H9 (cell line): ENCODE results near the gene ARHGAP25. TPM values are rescaled to one million over a fixed set of nuclear protein-coding genes. Genes with fewer than 3 reads are reported as not detected.

Source experiments
- DNase-seq: peaks from one replicate; pipeline ENCODE4 v3.0.0-alpha.2; 2017
- H2AFZ ChIP-seq: one replicate; pipeline ENCODE4 v1.6.1; 2013; ENCODE audit warnings: mild to moderate bottlenecking, low read length, control low read depth, moderate library complexity
- H2AK5ac ChIP-seq: 2 replicates; pipeline ENCODE4 v1.6.1; 2013; ENCODE audit warnings: low read length, control low read depth, mixed read lengths; ENCODE audit not compliant: insufficient read length
- H2BK120ac ChIP-seq: one replicate; pipeline ENCODE4 v1.6.1; 2013; ENCODE audit warnings: low read depth, mild to moderate bottlenecking, low read length, control low read depth, inconsistent platforms; ENCODE audit not compliant: poor library complexity, severe bottlenecking
- H2BK12ac ChIP-seq: 2 replicates; pipeline ENCODE4 v1.6.1; 2013; ENCODE audit warnings: low read length, control low read depth, mixed read lengths, low read depth; ENCODE audit not compliant: insufficient read length
- H2BK15ac ChIP-seq: 2 replicates; pipeline ENCODE4 v1.6.1; 2013; ENCODE audit warnings: low read depth, low read length, control low read depth
- H2BK20ac ChIP-seq: one replicate; pipeline ENCODE4 v1.6.1; 2013; ENCODE audit warnings: low read depth, mild to moderate bottlenecking, low read length, control low read depth, inconsistent platforms; ENCODE audit not compliant: poor library complexity, severe bottlenecking
- H2BK5ac ChIP-seq: 2 replicates; pipeline ENCODE4 v1.6.1; 2013; ENCODE audit warnings: low read length, control low read depth, mixed read lengths; ENCODE audit not compliant: insufficient read length
- H3K14ac ChIP-seq: 2 replicates; pipeline ENCODE4 v1.6.1; 2013; ENCODE audit warnings: low read length, control low read depth; ENCODE audit not compliant: insufficient read depth
- H3K18ac ChIP-seq: 2 replicates; pipeline ENCODE4 v1.6.1; 2013; ENCODE audit warnings: low read depth, mild to moderate bottlenecking, mixed read lengths, low read length, control low read depth; ENCODE audit not compliant: insufficient read length
- H3K23ac ChIP-seq: 2 replicates; pipeline ENCODE4 v1.6.1; 2013; ENCODE audit warnings: low read length, control low read depth, mixed read lengths, low read depth; ENCODE audit not compliant: insufficient read length
- H3K23me2 ChIP-seq: 2 replicates; pipeline ENCODE4 v1.6.1; 2013; ENCODE audit warnings: low read depth, mild to moderate bottlenecking, mixed read lengths, low read length, control low read depth; ENCODE audit not compliant: insufficient read length, poor library complexity, severe bottlenecking
- H3K27ac ChIP-seq: 2 replicates; pipeline ENCODE4 v1.5.1; 2013; ENCODE audit warnings: low read length, control low read depth, mixed read lengths, low read depth; ENCODE audit not compliant: insufficient read length
- H3K27me3 ChIP-seq: 2 replicates; pipeline ENCODE4 v1.6.1; 2013; ENCODE audit warnings: low read length, control low read depth, inconsistent platforms; ENCODE audit not compliant: insufficient read depth
- H3K4ac ChIP-seq: 2 replicates; pipeline ENCODE4 v1.6.1; 2013; ENCODE audit warnings: low read depth, mild to moderate bottlenecking, control low read depth, inconsistent platforms, low read length, moderate library complexity
- H3K4me1 ChIP-seq: 2 replicates; pipeline ENCODE4 v1.6.1; 2013; ENCODE audit warnings: low read length, control low read depth, inconsistent platforms; ENCODE audit not compliant: insufficient read depth
- H3K4me2 ChIP-seq: 2 replicates; pipeline ENCODE4 v1.6.1; 2013; ENCODE audit warnings: low read length, control low read depth, mixed read lengths; ENCODE audit not compliant: insufficient read length, insufficient read depth
- H3K56ac ChIP-seq: 2 replicates; pipeline ENCODE4 v1.6.1; 2013; ENCODE audit warnings: low read depth, mild to moderate bottlenecking, mixed read lengths, low read length, control low read depth; ENCODE audit not compliant: insufficient read length
- H3K79me1 ChIP-seq: 2 replicates; pipeline ENCODE4 v1.6.1; 2013; ENCODE audit warnings: low read depth, mild to moderate bottlenecking, moderate library complexity, low read length, control low read depth, inconsistent platforms; ENCODE audit not compliant: insufficient read depth, poor library complexity, severe bottlenecking
- H3K79me2 ChIP-seq: 2 replicates; pipeline ENCODE4 v1.6.1; 2013; ENCODE audit warnings: low read length, control low read depth, inconsistent platforms; ENCODE audit not compliant: insufficient read depth
- H3K9ac ChIP-seq: 2 replicates; pipeline ENCODE4 v1.6.1; 2013; ENCODE audit warnings: low read length, control low read depth, mixed read lengths; ENCODE audit not compliant: insufficient read length; ENCODE audit errors: extremely low read depth
- H3K9me3 ChIP-seq: one replicate; pipeline ENCODE4 v1.6.1; 2013; ENCODE audit warnings: low read depth, low read length, inconsistent platforms; ENCODE audit not compliant: control insufficient read depth
- H3T11ph ChIP-seq: one replicate; pipeline ENCODE4 v1.6.1; 2013; ENCODE audit warnings: mild to moderate bottlenecking, low read length, control low read depth, inconsistent platforms
- H4K20me1 ChIP-seq: one replicate; pipeline ENCODE4 v1.6.1; 2013; ENCODE audit not compliant: control insufficient read depth, insufficient read length, insufficient read depth
- H4K5ac ChIP-seq: 2 replicates; pipeline ENCODE4 v1.6.1; 2013; ENCODE audit warnings: low read depth, mild to moderate bottlenecking, mixed read lengths, low read length, control low read depth; ENCODE audit not compliant: insufficient read length
- H4K8ac ChIP-seq: replicated peaks from 2 replicates; pipeline ENCODE4 v1.6.1; 2013; ENCODE audit warnings: low read length, control low read depth, mixed read lengths, low read depth; ENCODE audit not compliant: insufficient read length
- H4K91ac ChIP-seq: 2 replicates; pipeline ENCODE4 v1.6.1; 2013; ENCODE audit warnings: low read depth, mild to moderate bottlenecking, moderate library complexity, mixed read lengths, low read length, control low read depth; ENCODE audit not compliant: insufficient read length
- H3K27ac Mint-ChIP-seq, 3 experiments: 2 replicates in 2 of 3; 3 replicates in 1 of 3; pipeline ENCODE4 v1.8.0; 2020 to 2021; ENCODE audit warnings: mixed read lengths in 3 of 3, mild to moderate bottlenecking in 1 of 3, moderate library complexity in 1 of 3
- H3K27me3 Mint-ChIP-seq: 2 replicates; pipeline ENCODE4 v1.8.0; 2021; ENCODE audit warnings: low read depth, mild to moderate bottlenecking, moderate library complexity, mixed read lengths
- H3K36me3 Mint-ChIP-seq, 3 experiments: 2 replicates in 2 of 3; 3 replicates in 1 of 3; pipeline ENCODE4 v1.8.0; 2020 to 2021; ENCODE audit warnings: low read depth in 3 of 3, mixed read lengths in 3 of 3; ENCODE audit not compliant: insufficient read depth in 1 of 3
- H3K4me1 Mint-ChIP-seq, 2 experiments: 2 replicates each; pipeline ENCODE4 v1.8.0; 2020; ENCODE audit warnings: mixed read lengths in 2 of 2
- H3K4me3 Mint-ChIP-seq, 2 experiments: 2 replicates in 1 of 2; 3 replicates in 1 of 2; pipeline ENCODE4 v1.8.0; 2020 to 2021; ENCODE audit warnings: mild to moderate bottlenecking in 2 of 2, mixed read lengths in 2 of 2, moderate library complexity in 1 of 2
- H3K9me3 Mint-ChIP-seq, 2 experiments: 2 replicates in 1 of 2; 3 replicates in 1 of 2; pipeline ENCODE4 v1.8.0; 2020; ENCODE audit warnings: mild to moderate bottlenecking in 2 of 2, mixed read lengths in 2 of 2, moderate library complexity in 1 of 2
- WGBS: extraction: QIAGEN DNeasy Blood & Tissue Kit; methylation state at CpG from one replicate; pipeline ENCODE4 v1.1.7; 2013; ENCODE audit warnings: missing lambda C conversion rate, low lambda C conversion rate, mixed read lengths; ENCODE audit not compliant: insufficient read length; ENCODE audit errors: extremely low coverage; 5-methylcytosine and 5-hydroxymethylcytosine counted together
- total RNA-seq: library from RNA; stranded (reverse); gene quantifications from 2 replicates; pipeline ENCODE4 v1.2.1, GENCODE V29; 2021
- TF ChIP-seq, protein P1 (sequence below): fragments of 200-600 bp; sonication (generic); conservative IDR thresholded peaks from 3 replicates; pipeline ENCODE4 v1.8.0; 2021; ENCODE audit warnings: antibody characterized with exemption, mild to moderate bottlenecking

The ARHGAP25 gene
- total RNA-seq, 1 experiment from 2014 or later = 1.3 TPM

DNA sequence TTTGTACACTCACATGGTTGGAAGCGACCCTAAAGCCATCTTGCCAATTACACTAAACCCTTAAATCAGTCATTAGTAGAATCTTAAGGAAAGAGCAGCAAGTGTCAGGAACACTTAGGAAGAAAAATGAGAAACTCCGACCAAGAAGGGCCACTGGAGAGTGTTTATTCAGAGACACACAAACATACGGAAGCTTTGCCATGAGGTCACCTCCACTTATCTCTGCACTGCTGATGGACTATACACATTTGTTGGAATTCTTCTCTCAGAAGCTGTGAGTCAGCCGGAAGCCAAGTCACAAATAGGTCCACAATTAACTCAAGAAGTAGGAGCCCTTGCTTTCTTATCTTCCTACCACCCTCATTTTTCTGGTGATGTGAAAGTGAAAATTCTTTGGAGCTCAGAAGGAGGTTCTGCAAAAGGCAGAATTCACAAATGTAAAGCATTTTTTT, 115.0 kb downstream of the ARHGAP25 start:
- no peak overlapping the region for H2BK15ac ChIP-seq
- H3K23me2 ChIP-seq = no peaks in the 10 kb centered on the region
- no peak overlapping the region for H3K23ac ChIP-seq
- no peak overlapping the region for H2AK5ac ChIP-seq
- H2BK20ac ChIP-seq = no peak overlapping the region
- H3K79me2 ChIP-seq = no peaks in the 10 kb centered on the region
- Mint-ChIP-seq H3K27ac (no peak overlapping the region), H3K27me3 (peaks cover 3% of the 10 kb centered on the region; the same call in 1 of the 2 replicates), H3K36me3 (no peaks in the 10 kb centered on the region), H3K9me3 (no peaks in the 10 kb centered on the region), H3K4me3 (no peak overlapping the region), H3K4me1 (no peaks in the 10 kb centered on the region)
- no peaks in the 10 kb centered on the region for H3K9me3 ChIP-seq
- TF ChIP-seq, protein P1, sequence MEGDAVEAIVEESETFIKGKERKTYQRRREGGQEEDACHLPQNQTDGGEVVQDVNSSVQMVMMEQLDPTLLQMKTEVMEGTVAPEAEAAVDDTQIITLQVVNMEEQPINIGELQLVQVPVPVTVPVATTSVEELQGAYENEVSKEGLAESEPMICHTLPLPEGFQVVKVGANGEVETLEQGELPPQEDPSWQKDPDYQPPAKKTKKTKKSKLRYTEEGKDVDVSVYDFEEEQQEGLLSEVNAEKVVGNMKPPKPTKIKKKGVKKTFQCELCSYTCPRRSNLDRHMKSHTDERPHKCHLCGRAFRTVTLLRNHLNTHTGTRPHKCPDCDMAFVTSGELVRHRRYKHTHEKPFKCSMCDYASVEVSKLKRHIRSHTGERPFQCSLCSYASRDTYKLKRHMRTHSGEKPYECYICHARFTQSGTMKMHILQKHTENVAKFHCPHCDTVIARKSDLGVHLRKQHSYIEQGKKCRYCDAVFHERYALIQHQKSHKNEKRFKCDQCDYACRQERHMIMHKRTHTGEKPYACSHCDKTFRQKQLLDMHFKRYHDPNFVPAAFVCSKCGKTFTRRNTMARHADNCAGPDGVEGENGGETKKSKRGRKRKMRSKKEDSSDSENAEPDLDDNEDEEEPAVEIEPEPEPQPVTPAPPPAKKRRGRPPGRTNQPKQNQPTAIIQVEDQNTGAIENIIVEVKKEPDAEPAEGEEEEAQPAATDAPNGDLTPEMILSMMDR = no peak
- no peaks in the 10 kb centered on the region for H3K4me1 ChIP-seq
- no peak overlapping the region for H3K4ac ChIP-seq
- no peak for DNase-seq
- no CpG with 5 or more reads among the region's 4 CpGs for whole genome bisulfite sequencing
- no peak overlapping the region for H2AFZ ChIP-seq
- H3K27ac ChIP-seq = no peak overlapping the region
- no peak overlapping the region for H3T11ph ChIP-seq
- no peak overlapping the region for H2BK120ac ChIP-seq
- H4K8ac ChIP-seq = no peak overlapping the region
- H3K9ac ChIP-seq = no peak overlapping the region
- no peak overlapping the region for H2BK5ac ChIP-seq
- H4K91ac ChIP-seq = no peak overlapping the region
- H3K18ac ChIP-seq = no peak overlapping the region
- no peak overlapping the region for H3K56ac ChIP-seq
- H3K14ac ChIP-seq = no peak overlapping the region
- H4K20me1 ChIP-seq = no peaks in the 10 kb centered on the region
- no peaks in the 10 kb centered on the region for H3K27me3 ChIP-seq
- H3K4me2 ChIP-seq = no peak overlapping the region
- H2BK12ac ChIP-seq = no peak overlapping the region
- no peaks in the 10 kb centered on the region for H3K79me1 ChIP-seq
- H4K5ac ChIP-seq = no peak overlapping the region
